BJ (cell line): ENCODE measurements around the gene PLD3. TPM values are rescaled to one million over a fixed set of nuclear protein-coding genes. Genes with fewer than 3 reads are reported as not detected.

ENCODE experiments used
- CTCF ChIA-PET: fragments of 350-600 bp; formaldehyde crosslinking; extraction: SDS; loops from one replicate; lab custom pipeline; 2021; ENCODE audit warnings: antibody characterized with exemption, inconsistent platforms; lab: Yijun Ruan, JAX
- POLR2A ChIA-PET: fragments of 300-600 bp; sonication (Branson Sonifier 250); formaldehyde crosslinking; extraction: SDS; loops from one replicate; lab custom pipeline; 2021; ENCODE audit warnings: antibody characterized with exemption; lab: Charles Lee
- DNase-seq: peaks from one replicate; pipeline ENCODE4 v3.0.0-alpha.2; 2011; ENCODE audit warnings: low read depth
- H3K27me3 ChIP-seq: 2 replicates; pipeline ENCODE4 v1.6.0; 2011; ENCODE audit warnings: low read length; ENCODE audit not compliant: control insufficient read depth, insufficient read depth
- H3K36me3 ChIP-seq: 2 replicates; pipeline ENCODE4 v1.5.1; 2011; ENCODE audit warnings: low read length; ENCODE audit not compliant: control insufficient read depth, insufficient read depth
- H3K4me3 ChIP-seq: 2 replicates; pipeline ENCODE4 v1.5.1; 2011; ENCODE audit warnings: low read depth, mild to moderate bottlenecking, control low read depth, low read length
- polyA plus RNA-seq: library from polyadenylated mRNA; depleted of rRNA; stranded (reverse); fragments of >200 nt; gene quantifications from 2 replicates; pipeline ENCODE4 v1.2.3, GENCODE V29; 2011
- TF ChIP-seq, protein P1 (sequence below): IDR thresholded peaks from 2 replicates; pipeline ENCODE4 v1.5.1; 2011; ENCODE audit warnings: low read depth, mild to moderate bottlenecking, control low read depth, inconsistent platforms, low read length, moderate library complexity; ENCODE audit not compliant: insufficient read depth

PLD3 gene
- polyA plus RNA-seq, 1 experiment = 571 TPM

DNA sequence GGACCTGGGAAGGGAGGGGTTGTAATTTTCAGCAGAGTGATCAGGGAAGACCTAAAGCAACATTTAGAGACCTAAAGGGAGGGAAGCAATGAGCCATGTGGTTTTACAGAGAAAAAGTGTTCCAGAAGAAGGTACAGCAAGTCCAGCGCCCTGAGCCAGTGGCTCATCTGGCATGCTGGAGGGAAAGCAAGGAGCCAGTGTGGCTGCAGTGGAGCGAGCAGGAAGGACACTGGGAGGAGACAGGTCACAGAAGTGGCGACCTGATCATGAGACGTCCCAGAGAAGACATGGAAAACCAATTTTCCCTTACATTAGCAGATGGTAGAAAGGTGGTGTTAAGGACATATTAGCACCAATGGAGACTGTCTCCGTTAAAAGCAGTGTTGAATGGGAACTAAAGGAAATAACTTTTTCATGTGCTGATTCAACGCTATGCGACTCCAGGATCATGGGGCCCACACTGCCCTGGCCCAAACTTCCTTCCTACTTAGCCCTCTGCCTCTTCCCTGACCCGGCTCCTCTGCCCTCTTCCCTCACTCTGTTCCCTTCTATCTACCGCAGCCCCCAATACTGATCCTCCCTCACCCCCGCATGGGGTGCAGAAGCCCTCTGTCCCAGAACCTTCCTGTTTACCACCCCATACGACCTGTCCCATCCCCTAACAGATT is 5.7 kb upstream of the PLD3 start:
- DNase-seq = no peak
- POLR2A ChIA-PET = no interaction called here
- H3K4me3 ChIP-seq = no peak overlapping the region
- TF ChIP-seq, protein P1, sequence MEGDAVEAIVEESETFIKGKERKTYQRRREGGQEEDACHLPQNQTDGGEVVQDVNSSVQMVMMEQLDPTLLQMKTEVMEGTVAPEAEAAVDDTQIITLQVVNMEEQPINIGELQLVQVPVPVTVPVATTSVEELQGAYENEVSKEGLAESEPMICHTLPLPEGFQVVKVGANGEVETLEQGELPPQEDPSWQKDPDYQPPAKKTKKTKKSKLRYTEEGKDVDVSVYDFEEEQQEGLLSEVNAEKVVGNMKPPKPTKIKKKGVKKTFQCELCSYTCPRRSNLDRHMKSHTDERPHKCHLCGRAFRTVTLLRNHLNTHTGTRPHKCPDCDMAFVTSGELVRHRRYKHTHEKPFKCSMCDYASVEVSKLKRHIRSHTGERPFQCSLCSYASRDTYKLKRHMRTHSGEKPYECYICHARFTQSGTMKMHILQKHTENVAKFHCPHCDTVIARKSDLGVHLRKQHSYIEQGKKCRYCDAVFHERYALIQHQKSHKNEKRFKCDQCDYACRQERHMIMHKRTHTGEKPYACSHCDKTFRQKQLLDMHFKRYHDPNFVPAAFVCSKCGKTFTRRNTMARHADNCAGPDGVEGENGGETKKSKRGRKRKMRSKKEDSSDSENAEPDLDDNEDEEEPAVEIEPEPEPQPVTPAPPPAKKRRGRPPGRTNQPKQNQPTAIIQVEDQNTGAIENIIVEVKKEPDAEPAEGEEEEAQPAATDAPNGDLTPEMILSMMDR = no peak
- H3K36me3 ChIP-seq = no peaks in the 10 kb centered on the region
- H3K27me3 ChIP-seq = no peaks in the 10 kb centered on the region
- CTCF ChIA-PET = no interaction called here

DNA sequence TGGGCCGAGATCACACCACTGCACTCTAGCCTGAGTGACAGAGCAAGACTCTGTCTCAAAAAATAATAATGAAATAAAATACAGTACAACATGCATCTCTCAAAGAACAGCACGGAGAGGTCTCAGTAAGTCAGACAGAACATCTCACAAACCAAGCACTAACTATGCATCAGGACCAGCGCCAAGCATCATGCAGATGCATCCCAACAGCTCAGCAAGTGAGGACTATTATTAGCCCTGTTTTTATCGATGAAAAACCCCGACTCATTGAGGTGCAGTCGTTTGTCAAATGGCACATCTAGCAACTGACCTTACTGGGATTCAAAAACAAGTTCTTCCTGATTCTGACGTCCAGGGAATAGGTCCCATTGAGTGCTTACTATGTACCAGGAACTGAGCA is 4.1 kb upstream of the PLD3 start:
- DNase-seq = no peak
- ChIA-PET CTCF (no interaction called here), POLR2A (no interaction called here)
- Histone ChIP-seq H3K4me3 (no peak overlapping the region), H3K27me3 (no peaks in the 10 kb centered on the region), H3K36me3 (no peaks in the 10 kb centered on the region)
- TF ChIP-seq, protein P1 = no peak

DNA sequence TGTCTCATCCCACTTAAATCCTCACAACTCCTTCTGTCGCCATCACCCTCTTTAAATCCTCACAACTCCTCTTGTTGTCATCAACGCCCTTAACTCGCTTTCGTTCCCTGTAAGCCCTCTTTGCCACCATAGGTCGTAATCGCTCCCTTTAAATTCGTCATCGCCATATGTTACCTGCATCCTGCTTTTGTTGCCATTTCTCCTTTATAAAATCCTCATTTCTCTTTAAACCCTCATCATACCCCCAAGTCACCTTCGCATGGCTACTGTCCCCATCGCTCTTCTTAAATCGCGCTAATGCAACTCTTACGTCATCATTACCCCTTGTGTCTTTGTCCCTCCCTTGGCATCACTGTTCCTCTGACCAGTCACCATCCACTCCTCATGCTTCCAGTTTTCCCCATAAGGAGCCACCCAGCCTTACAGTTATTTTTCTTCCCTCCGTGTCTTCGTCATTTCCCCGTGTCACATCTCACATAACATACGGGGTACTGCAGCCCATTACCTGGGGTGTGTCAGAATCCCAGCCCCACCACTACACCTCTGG is 539 bp downstream of the PLD3 start:
- no peaks in the 10 kb centered on the region for H3K36me3 ChIP-seq
- peak overlapping the region; percentile 76 for H3K4me3 ChIP-seq
- ChIA-PET CTCF (no interaction called here), POLR2A (interaction anchor here (0.7 to 1.2 kb wide), 2 partner anchors 77 to 255 kb away, joined by 3 to 4 read pairs; partner anchors contain the start of gene SERTAD1)
- TF ChIP-seq, protein P1 = no peak
- H3K27me3 ChIP-seq = no peaks in the 10 kb centered on the region
- no peak for DNase-seq

DNA sequence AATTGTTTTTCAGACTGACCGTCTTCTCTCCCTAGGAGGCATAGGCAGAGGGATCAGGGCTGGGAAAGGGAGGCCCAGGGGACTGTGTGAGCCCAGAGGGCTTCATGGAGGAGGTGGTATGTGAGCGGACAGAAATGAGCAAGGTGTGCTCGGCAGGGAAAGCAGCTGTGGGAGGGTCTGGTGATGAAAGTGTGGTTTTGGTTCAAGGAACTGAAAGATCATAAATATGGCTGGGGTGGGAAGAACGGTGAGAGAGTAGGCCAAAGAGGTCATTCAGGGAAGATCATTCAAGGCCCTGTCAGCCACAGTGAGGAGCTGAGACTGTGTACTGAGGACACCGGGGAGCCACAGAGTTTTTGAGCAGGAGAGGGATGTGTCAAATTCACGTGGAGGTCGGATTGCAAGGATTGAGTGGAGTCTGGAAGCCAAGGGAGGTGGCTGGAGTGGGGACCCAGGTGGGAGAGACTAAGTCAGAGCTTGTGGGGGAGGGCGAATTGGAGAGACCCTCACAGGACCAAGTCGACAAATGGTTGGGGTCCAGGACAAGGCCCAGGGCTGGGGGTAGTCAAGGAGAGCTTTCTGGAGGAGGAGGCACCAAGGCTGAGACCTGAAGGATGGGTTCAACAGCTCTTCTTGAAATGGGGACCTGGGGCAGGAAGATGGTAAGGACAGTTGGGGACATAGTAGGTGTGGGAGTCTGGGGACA is 7.6 kb downstream of the PLD3 start:
- DNase-seq = no peak
- no peaks in the 10 kb centered on the region for H3K27me3 ChIP-seq
- TF ChIP-seq, protein P1 = no peak
- H3K36me3 ChIP-seq = no peaks in the 10 kb centered on the region; the same call in 1 of the 2 replicates
- ChIA-PET POLR2A (no interaction called here), CTCF (interaction anchor here (1.0 kb wide), 1 partner anchor 165 kb away, joined by 3 read pairs; no protein-coding TSS in a partner anchor)
- no peak overlapping the region for H3K4me3 ChIP-seq
